ENCODE data around the gene PTPRJ. TPM values are rescaled to one million over a fixed set of nuclear protein-coding genes. Genes with fewer than 3 reads are reported as not detected.
A peak's percentile ranks its signal among the peaks of the same experiment; 100 is the strongest.

PTPRJ gene
- total and polyA plus RNA-seq, 2 of the 13 experiments (the other 11 are each of a cell fraction or from before 2014, with no cell fraction given), result 1.0 to 1.2 TPM

GRCh38 chr11:47980907-47981621, 705 bp downstream of the PTPRJ start (continued):
- TF ChIP-seq PLSCR1 (CRISPR knock-in tag; IDR thresholded peaks at IDR 0.05; ENCODE audit: borderline replicate concordance) (no peak), TMF1 (CRISPR knock-in tag; IDR thresholded peaks at IDR 0.05; ENCODE audit: low read depth) (no peak), E2F2 (CRISPR knock-in tag; IDR thresholded peaks at IDR 0.05; ENCODE audit: borderline replicate concordance) (no peak), ATF7-NPFF (CRISPR knock-in tag; IDR thresholded peaks at IDR 0.05; ENCODE audit: low read depth) (no peak), SCMH1 (CRISPR knock-in tag; IDR thresholded peaks at IDR 0.05; ENCODE audit: borderline replicate concordance) (no peak), TEAD2 (CRISPR knock-in tag; IDR thresholded peaks at IDR 0.05) (no peak), ZFAT (CRISPR knock-in tag; conservative IDR thresholded peaks at IDR 0.05) (no peak), SAP130 (CRISPR knock-in tag; IDR thresholded peaks at IDR 0.05; ENCODE audit: low read depth) (peak; percentile 15; the same call in 1 of the 2 replicates), ZNF646 (CRISPR knock-in tag; IDR thresholded peaks at IDR 0.05) (no peak), RBAK (CRISPR knock-in tag; IDR thresholded peaks at IDR 0.05) (no peak), TFAP4 (IDR thresholded peaks at IDR 0.05; ENCODE audit: borderline replicate concordance, low read depth) (no peak), XBP1 (CRISPR knock-in tag; IDR thresholded peaks at IDR 0.05) (no peak), AKNA (CRISPR knock-in tag; IDR thresholded peaks at IDR 0.05; ENCODE audit: borderline replicate concordance) (no peak)
